GM19468 (cell line): ENCODE data around the gene SH3PXD2A.

Experiments
- ATAC-seq: cut with Tn5 transposase; IDR thresholded peaks from one replicate; pipeline ENCODE4 v1.9.1; 2021; ENCODE audit warnings: mild to moderate bottlenecking, moderate library complexity, moderate number of reproducible peaks; ENCODE audit not compliant: unreplicated experiment; ENCODE audit errors: extremely low read depth

SH3PXD2A gene

DNA sequence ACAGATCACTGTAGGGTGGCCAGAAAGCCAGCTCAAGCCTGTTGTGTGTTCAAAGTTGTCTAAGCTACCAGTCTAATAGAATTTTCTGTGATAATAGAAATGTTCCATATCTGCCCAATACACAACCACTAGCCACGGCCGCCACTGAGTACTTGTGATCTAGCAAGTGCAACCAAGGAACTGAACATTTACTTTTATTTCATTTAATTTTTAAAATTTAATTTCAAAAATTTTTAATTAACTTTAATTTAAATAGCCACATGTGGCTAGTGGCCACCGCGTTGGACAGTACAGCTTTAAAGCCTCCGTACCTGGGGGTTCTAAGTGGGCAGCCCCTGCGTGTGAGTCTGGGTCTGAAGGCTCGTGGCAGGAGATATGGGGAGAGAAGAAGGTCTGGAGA lies 60.4 kb downstream of the SH3PXD2A start:
- no peak for ATAC-seq

DNA sequence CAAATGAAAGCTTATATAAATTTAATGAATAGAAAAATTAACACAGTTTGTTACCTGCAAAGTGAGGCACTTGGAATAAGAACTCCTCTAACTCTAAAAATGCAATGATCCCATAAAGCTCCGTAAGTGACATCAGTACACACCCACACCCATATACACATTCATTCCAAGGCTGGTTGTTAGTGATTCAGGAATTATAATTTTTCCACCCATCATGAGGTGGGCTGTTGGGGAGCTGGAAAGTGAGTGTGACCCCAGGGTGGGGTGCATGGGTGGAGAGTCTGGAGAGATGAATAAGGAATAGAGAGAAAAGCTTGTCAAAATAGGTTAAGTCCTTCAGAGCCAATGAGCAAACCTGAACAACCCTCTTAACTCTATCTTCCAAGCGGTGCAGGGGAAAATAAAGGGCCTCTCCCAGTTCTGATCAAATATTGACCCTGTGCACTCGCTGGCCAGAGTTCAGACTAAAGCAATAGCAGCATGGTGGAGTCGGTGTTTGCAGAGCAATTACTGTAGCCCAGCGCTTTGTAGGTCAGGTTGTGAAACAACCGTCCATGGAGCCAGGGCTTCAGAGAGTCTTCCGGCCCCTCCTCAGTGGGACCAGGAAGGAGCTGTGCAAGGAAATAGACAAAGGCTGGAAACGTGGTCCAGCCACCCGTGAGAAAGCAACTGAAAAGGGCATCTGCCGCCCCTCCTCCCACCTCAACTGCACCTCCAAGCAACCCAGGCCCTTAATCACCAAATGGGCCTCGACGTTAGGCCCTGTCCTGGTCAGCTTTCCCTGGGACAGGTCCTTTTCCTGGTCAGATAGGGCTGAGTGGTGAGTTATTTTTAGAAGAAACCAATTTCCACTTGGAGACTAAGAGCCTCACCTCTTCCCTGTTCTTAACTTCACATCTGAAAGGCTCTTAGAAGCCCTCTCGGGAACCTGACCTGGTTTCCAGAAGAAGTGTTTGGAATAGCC lies 61.2 kb downstream of the SH3PXD2A start:
- ATAC-seq, result no peak

DNA sequence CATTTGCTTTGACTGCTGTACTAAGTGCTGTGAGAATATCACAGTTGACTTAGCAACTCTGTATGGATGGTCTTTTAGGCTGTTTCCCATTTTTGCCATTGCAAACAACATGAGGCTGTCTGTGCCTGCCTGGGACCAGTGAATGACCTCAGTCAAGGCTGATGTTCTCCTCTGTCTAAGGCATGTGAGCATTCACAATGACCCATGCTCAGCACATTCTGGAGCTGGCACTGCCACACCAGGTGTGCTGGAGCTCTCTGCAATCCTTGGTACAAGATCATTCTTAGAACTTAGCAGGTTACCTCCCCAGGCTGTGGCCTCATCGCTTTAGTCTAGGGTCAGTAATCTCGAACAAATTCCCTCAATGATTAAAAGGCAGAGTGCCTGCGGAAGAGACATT lies 61.9 kb downstream of the SH3PXD2A start:
- no peak for ATAC-seq

DNA sequence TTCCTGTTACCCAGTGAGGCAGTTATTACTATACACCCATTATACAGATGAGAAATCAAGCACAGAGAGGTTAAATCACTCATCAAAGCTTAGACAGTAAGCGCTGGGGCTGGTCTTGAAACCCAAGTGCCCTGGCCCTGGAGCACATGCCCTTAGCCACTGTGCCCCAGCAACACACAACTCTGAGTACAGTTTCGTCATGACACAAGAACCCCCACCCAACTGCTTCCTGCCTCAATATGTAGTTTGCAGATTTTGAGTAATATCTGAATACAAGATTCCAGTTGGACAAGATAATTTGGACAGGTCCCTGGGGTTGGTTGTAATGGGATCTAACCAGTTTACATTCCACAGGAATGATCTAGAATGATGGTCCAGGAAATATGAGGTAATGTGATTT lies 62.8 kb downstream of the SH3PXD2A start:
- ATAC-seq, result no peak

DNA sequence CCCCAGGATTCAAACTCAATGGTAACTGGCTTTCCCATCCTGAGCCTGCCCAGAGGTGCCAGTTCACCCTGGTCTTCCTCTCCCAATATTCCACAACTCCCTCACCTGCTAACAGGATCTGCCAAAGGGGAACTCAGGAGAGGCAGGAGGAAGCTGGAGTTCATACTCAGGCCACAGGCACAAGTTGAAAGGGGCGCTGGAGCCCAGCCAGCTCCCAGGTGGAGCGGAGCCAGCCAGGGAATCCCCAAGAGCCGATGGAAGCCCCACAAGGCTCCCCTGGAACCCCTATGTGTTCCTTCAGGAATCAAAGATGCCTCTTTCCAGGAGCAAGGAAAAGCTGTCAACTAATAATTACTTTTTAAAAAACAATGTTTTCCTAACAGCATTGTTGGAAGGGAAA lies 63.5 kb downstream of the SH3PXD2A start:
- no peak for ATAC-seq

DNA sequence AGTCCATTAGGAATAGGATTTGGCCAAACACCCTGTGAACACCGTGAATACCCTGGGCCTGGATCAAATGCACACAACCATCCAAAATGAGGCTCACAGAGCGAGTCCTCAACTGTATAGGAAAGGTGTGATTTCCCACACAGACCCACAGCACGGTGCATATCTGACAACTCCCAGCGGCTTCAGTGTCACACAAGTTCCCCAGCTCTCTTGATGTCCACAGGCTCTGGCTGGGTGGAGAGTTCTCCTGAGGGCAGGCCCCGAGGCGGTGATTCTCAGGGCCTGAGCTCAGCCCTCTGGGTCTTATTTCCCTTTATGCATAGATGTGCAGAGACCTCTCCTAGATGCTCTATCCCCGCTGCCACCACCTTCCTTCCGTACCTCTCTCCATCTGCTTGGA lies 64.1 kb downstream of the SH3PXD2A start:
- no peak for ATAC-seq

DNA sequence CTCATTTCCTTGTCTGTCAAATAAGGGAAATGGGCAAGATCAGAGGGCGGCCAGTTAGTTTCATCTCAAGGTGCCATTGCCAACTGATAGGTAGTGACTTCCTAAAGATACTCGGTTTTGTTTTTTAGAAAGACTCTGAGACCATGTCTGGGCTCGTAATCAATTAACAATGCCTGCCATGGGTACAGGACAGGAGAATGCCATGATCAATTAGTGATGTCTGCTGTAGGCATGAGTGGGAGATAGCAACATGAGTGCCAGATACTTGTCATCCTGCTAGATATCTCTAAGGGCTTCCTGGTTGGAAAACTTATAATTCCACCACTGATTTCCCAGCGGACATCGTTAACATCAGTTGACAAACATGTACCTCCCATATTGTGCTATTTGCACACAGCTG lies 64.8 kb downstream of the SH3PXD2A start:
- no peak for ATAC-seq

DNA sequence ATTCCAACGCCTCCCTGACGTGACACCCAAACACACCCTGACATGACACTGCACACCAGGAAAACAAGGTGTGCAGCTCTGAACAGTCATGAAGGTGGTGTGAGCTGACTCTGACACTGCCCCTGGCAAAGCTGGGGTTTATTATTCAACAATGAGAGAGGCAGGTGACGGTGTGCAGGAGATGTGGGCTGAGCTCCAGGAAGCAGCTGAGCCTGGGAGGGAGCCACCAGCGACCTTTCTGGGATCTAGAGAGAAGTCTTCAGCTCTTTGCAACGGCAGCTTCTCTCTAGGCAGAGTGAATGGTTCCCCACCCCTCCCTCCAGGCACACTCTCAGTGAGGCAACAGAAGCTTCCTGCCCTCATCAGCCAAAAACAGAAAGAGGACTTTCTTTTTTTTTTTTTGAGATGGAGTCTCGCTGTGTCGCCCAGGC lies 65.6 kb downstream of the SH3PXD2A start:
- no peak for ATAC-seq

DNA sequence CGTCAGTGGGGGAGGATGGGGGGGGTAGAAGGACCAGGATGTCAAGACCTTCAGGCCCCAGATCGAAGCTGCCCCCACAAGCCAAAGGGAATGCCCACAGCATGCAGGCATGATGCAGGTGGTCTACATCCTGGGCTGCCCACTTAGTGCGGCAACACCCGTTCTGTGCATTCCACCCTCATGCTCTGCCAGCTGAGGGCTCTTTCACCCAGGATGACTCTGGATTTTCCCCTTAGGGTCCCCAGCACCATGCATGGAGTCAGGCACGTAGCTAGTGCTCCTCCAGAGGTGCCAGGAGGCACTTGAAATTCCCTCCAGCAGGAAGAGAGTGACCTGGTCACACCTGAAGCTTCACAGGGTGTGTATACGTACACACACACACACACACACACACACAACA lies 66.2 kb downstream of the SH3PXD2A start:
- ATAC-seq, result no peak

DNA sequence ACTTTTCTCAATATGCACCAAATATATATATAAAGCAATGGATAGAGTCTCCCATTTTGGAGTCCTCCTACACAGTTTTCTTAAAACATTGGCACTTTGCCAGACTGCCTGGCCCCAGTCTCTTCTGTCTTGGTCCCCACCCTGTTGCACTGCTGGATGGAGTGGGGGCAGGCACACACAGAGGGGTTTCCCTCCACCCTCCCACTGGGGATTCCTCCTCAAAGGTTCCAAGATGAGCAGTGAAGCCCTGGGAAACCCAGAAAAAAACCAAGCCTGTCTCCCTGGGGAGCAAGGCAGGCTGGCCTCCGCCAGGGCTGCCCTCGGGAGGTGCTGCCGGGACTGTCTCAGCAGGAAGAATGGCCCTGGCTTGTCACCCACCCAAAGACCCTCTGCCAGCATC lies 68.0 kb downstream of the SH3PXD2A start:
- ATAC-seq, result no peak

DNA sequence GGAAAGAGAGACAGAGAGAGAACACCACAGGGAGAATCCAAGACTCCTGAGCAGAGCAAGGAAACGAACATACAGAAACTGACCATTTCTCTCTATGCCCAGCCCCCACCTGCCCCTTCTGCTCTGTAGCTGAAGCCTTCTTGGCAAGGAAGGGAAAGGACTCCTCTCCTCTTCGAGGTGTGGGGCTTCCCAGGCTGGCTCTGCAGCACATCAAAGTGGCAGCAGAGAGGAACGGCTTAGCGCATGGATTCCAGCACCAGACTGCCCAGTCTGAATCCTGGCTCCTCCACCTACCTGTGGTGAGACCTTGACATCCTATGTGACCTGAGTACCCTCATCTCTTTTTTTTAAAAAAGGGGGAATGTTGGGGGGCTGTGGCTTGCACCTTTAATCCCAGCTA lies 69.4 kb downstream of the SH3PXD2A start:
- no peak for ATAC-seq

DNA sequence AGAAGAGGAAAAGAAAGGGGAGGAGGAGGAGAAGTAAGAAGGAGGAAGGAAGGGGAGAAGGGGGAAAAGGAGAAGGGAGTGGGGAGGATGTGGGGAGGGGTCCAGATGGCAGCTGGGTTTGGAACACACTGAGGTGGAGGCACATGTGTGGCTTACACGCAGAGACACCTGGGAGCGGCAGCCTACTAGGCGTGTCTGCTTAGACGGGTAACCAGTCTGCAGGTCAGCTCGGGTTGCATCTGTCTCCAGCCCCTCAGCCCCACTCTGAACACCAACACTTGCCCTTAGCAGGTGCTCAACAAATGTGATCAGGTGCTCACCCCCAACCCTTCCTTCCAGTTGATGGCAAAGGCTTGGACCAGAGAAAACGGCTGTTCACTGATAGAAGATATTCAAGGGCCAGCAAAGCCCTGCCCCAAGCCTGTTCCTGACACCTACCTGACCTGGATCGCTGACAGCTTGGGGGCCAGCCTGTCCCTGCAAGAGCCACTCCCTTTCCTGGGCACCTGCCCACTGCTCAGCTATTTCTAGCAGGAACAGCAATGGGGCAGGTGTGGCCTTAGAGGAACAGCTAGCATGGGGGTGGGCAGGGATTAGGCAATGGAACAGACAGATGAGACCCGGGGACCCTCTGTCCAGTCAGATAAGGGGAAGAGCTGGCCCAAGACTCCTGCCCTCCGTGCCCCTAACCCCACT lies 70.5 kb downstream of the SH3PXD2A start:
- no peak for ATAC-seq

DNA sequence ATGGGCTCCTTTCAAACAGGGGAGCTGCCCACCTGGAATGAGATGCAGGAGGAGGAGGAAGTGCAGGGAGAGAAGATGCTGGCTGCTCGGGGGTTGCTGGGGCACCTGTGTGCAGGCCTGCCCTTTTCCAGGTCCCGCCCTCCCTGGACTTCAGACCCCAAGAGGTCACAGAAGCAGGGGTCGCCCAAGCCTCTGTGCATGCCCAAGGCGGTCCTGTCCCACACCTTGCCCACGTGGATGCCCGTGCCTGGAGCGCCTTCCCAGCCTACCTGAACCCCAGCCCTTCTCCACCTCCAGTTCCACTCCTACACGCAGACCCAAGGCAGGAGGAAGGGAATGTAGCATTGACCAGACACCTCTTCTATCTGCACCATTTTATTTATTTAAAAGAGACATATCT lies 71.3 kb downstream of the SH3PXD2A start:
- no peak for ATAC-seq

DNA sequence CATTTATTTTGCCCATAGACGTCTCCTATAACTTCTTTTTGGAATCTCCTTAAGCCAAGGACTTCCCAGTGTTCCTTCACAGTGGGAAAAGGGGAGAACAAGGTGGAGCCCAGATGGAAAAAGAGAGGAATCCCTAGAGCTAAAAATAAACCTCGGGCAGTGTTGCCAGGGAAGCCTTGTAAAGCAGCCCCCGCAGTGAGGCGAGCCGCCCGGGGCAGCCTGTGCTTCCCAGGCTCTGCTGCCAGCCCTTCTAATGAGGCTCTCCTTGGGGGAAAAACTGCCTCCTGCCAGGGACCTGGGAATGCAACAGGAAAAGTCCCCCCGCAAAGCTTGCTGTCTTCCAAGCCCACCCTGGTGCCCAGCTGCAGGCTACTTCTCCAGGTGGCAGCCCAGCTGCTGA lies 71.7 kb downstream of the SH3PXD2A start:
- ATAC-seq, result no peak

DNA sequence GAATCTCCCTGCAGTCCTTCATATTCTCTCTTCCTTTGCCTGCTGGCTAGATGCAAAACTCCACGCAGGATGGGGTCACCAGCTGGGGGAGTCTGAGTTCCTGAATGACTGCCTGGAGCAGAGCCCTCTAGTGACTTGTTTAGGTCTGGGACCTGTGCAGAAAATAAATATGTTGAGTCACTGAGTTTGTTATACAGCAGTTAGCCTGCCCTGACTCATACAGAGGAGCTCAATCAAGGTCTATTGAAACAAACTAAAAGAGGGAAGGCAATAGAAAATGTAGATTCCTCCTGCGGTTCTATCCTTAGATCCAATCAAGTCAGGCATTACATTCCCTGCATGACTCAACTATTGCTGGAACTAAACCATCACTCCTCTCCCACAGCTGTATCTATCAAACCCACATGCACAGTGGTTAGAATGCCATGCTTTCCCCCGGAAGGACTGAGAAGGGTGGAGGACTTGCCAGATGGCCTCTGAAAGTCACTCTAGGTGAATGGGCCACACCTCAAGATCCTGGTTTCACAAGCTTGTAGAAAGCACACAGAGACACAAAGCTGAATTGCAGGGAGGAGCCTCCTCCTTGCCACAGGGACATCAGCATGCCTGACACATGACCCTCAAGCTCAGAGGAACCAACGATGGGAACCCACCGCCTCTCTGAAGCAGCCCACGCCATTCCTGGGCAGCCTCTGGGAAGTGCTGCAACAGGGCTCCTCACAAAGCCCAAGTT lies 73.9 kb downstream of the SH3PXD2A start:
- no peak for ATAC-seq

DNA sequence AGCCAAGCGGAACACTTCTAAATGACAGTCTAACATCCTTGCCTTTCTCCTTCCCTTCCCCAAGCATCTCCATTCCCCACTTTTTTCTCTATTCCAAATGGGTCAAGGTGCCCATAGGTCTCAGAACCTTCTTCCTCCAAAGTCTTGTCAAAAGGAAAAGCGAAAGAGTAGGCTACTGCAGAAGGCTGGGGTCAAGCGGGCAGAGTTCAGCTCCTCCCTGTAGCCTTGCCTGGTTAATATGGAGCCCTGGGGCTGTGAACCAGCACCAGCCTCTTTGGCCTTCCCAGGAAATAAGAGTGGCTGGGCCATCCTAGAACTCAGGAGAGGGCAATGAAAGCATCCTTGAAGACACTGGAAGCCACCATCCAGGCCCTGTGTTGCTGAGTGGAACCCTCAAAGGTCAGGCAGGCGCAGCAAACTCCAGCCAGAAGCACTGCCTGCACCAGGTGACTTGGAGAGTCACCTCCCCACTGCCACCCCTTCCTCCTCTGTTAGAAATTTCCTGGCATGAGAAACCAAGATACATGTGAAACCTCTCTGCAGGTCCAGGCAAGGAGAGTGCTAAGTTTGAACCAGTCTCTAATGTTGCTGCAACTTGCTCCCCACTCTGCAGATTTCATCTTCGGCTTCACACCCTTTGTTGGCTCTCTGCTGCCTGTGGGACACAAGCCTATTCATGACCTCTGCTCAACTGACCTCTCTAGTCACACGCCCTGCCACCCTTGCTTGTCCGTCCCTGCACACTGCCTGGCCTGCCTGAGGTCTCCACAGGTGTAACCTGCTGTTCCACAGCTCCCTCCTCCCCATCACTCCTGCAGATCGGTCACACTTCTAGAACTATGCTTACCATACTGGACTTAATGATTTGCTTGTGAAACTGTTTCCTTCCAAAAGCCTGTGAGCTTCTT lies 74.9 kb downstream of the SH3PXD2A start:
- ATAC-seq, result no peak

DNA sequence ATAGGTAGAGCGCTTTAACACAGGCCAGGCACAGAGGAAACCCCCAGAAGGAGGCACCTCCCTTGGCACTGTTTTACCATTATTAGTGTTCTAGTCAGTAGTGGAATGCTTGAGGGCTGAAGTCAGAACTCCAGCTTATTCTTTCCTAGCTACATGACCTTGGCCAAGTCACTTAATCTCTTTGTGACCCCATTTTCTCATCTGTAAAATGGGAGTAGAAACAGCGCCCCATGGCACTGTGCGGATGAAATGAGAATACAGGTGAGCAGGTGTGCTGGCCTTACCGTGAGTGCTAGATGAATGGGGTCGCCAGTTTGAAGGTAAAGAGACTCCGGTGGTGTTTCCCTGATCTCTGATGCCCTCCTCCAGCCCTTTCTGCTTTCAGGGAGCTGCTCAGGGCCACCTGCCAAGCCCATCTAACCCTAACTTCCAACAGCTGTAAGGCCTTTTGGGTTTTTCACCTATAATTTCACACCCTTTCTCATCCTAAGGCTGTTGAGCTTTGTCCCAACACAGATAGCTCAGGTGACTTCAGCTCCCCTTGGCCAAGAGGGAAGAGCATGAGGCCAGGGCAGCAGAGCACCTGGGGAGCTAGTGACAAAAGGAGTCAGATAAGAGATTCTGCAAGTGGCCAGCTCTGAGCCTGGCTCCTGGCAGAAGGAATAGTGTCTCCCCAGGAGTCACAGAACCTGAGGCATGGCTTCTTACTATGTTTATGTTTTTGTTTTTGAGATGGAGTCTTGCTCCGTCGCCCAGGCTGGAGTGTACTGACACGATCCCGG lies 76.8 kb downstream of the SH3PXD2A start:
- ATAC-seq, result no peak

DNA sequence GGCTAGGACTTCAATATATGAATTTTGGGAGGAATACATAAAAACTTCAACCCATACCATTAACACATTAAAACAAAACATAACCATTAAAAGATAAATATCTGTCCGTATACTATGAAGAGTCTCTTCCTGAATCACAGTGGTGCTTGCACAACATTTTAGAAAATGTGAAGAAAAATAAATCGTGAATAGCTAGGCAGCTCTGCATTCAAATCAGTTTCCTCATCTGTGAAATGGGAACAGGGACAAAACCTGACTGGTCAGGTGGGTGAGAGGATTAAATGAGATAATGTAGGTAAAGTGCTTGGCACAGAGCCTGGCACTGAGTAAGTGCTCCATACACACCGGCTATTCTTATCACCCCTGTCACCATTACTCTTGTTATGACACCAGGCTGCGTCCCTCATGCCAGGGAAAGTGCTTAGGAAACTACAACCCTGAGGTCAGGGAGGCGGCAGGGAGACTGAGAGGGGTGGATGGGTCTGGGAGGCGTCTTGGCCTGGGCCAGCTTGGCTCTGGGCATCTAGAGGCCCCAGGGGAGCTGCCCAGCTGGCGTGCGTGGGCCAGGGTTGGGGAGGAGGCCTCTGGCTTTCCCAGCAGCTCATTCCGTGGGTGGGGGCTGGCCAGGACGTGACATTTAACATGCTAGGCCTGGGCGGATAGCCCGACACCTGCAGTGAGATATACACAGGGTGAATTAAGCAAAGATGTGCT lies 78.3 kb downstream of the SH3PXD2A start:
- no peak for ATAC-seq
